Measurements from ENCODE around the gene EIF1B. TPM values are rescaled to one million over a fixed set of nuclear protein-coding genes. Genes with fewer than 3 reads are reported as not detected.

EIF1B gene
- 13.6 and 14.2 TPM in 2 replicates for total RNA-seq

GRCh38 chr3:40309418-40309924 is at the start of gene EIF1B:
EIF1B (plus strand) TSS chr3:40309707; CDS start chr3:40309942, 235 bp downstream.

Other genes with a start within 250 kb of the EIF1B start
- 0.09 and 0.14 TPM in 2 replicates for gene ENTPD3, start 77.5 kb downstream of the EIF1B start, total RNA-seq
- 386 and 534 TPM in 2 replicates for gene RPL14, start 147.6 kb downstream of the EIF1B start, total RNA-seq
- 5.4 and 5.6 TPM in 2 replicates for gene ZNF619, start 167.4 kb downstream of the EIF1B start, total RNA-seq
- 0.83 and 0.85 TPM in 2 replicates for gene ZNF620, start 196.3 kb downstream of the EIF1B start, total RNA-seq
- gene ZNF621, start 215.3 kb downstream of the EIF1B start, total RNA-seq = 12.5 and 12.7 TPM in 2 replicates

All from smooth muscle cell of bladder (primary cell).